Esophagus squamous epithelium (tissue), 5 donors: ENCODE data around the gene TSHZ2. TPM values are rescaled to one million over a fixed set of nuclear protein-coding genes. Genes with fewer than 3 reads are reported as not detected.

Experiments used
- DNase-seq: peaks from one replicate; lab custom pipeline; 2025; lab: John Stamatoyannopoulos, UW
- H3K27ac ChIP-seq, 4 donors: fragments of 200-600 bp; sonication (generic); one replicate each; pipeline ENCODE4 v1.5.1; 2016 to 2019; ENCODE audit warnings: mild to moderate bottlenecking in 1 of 4
- H3K27me3 ChIP-seq, 4 donors: fragments of 200-600 bp; sonication (generic); 1 replicate in 3 of 4; 2 replicates in 1 of 4; pipeline versions ENCODE4 v1.5.1 to v1.6.0; 2017 to 2021; ENCODE audit warnings: antibody characterized with exemption in 1 of 4
- H3K36me3 ChIP-seq, 3 donors: fragments of 200-600 bp; sonication (generic); one replicate each; pipeline ENCODE4 v1.5.1; 2016 to 2019
- H3K4me1 ChIP-seq, 3 donors: fragments of 200-600 bp; sonication (generic); one replicate each; pipeline ENCODE4 v1.5.1; 2017 to 2019
- H3K4me3 ChIP-seq, 4 donors: fragments of 200-600 bp; sonication (generic); 1 replicate in 3 of 4; 2 replicates in 1 of 4; pipeline ENCODE4 v1.5.1; 2016 to 2019; ENCODE audit warnings: mild to moderate bottlenecking in 2 of 4, moderate library complexity in 1 of 4
- H3K9me3 ChIP-seq, 3 donors: fragments of 200-600 bp; sonication (generic); one replicate each; pipeline ENCODE4 v1.5.1; 2016 to 2019
- CTCF ChIP-seq, 6 experiments: fragments of 450-650 bp in 4 of 6; fragments of 200-600 bp in 2 of 6; sonication (generic) in 2 of 6; IDR thresholded peaks; one replicate each; pipeline ENCODE4 v1.5.1; 2016 to 2019; ENCODE audit warnings: antibody characterized with exemption in 6 of 6, mild to moderate bottlenecking in 4 of 6, moderate library complexity in 4 of 6
- POLR2A ChIP-seq, 4 donors: fragments of 450-650 bp; IDR thresholded peaks; one replicate each; pipeline ENCODE4 v1.6.1; 2017; ENCODE audit warnings: antibody characterized with exemption in 4 of 4, mild to moderate bottlenecking in 4 of 4, moderate library complexity in 3 of 4
- WGBS, 2 donors: methylation state at CpG; one replicate each; pipeline ENCODE4 v1.1.5; 2018; 5-methylcytosine and 5-hydroxymethylcytosine counted together
- intact Hi-C: fragments of 100-400 bp; cut with DNase I; formaldehyde crosslinking; loops from one replicate; pipeline ENCODE4 v1.15.0; 2022
- total RNA-seq, 4 donors: library from RNA; depleted of rRNA; stranded (reverse); fragments of >200 nt; gene quantifications; one replicate each; pipeline ENCODE4 v1.1.0, GENCODE V29; 2016
- donor health status: DM: yes; HTN: yes; CAD: no.

TSHZ2 gene
- total RNA-seq, 4 donors from 2014 or later = 4.7 to 22.0 (median 12.9) TPM

GRCh38 chr20:53059848-53060247, 87.7 kb downstream of the TSHZ2 start:
- Histone ChIP-seq H3K9me3 (no peaks in the 10 kb centered on the region), H3K27ac (no peak overlapping the region), H3K36me3 (no peaks in the 10 kb centered on the region), H3K27me3 (no peaks in the 10 kb centered on the region), H3K4me1 (no peaks in the 10 kb centered on the region), H3K4me3 (no peak overlapping the region)
- no peak for DNase-seq
- intact Hi-C loops = no loop called here
- TF ChIP-seq CTCF (IDR thresholded peaks at IDR 0.05) = no peak
- no peak for TF ChIP-seq POLR2A (IDR thresholded peaks at IDR 0.05)
- 84 to 86% methylated on average over 5 of the region's 5 CpGs for WGBS, 2 donors

GRCh38 chr20:53061192-53062108, 89.3 kb downstream of the TSHZ2 start:
- Histone ChIP-seq H3K9me3 (no peaks in the 10 kb centered on the region), H3K4me1 (no peaks in the 10 kb centered on the region), H3K4me3 (no peak overlapping the region), H3K27ac (no peak overlapping the region), H3K36me3 (no peaks in the 10 kb centered on the region), H3K27me3 (no peaks in the 10 kb centered on the region)
- intact Hi-C loops = no loop called here
- TF ChIP-seq CTCF (IDR thresholded peaks at IDR 0.05) = no peak
- TF ChIP-seq POLR2A (IDR thresholded peaks at IDR 0.05) = no peak
- no peak for DNase-seq
- WGBS, 2 donors = 73 to 74% methylated on average over 2 of the region's 2 CpGs

- Histone ChIP-seq H3K9me3 (peaks cover 0 to 5% (median 0%) of the 10 kb centered on the region in 3 donors), H3K4me1 (peaks cover 0 to under 1% (median 0%) of the 10 kb centered on the region in 3 donors), H3K36me3 (no peaks in the 10 kb centered on the region), H3K27ac (no peak overlapping the region), H3K27me3 (no peaks in the 10 kb centered on the region), H3K4me3 (no peak overlapping the region)
- TF ChIP-seq CTCF (IDR thresholded peaks at IDR 0.05) = no peak
- no peak for TF ChIP-seq POLR2A (IDR thresholded peaks at IDR 0.05)
- intact Hi-C loops = no loop called here
- WGBS, 2 donors = 89 to 96% methylated on average over 7 of the region's 7 CpGs
- no peak for DNase-seq
Observed at GRCh38 chr20:53064935-53065334, 92.8 kb downstream of the TSHZ2 start.

GRCh38 chr20:53068241-53068640, 96.1 kb downstream of the TSHZ2 start:
- H3K4me3 ChIP-seq = no peak overlapping the region
- no peaks in the 10 kb centered on the region for H3K27me3 ChIP-seq
- no peaks in the 10 kb centered on the region for H3K36me3 ChIP-seq
- 88 to 98% methylated on average over 3 of the region's 3 CpGs for WGBS, 2 donors
- TF ChIP-seq POLR2A (IDR thresholded peaks at IDR 0.05) (no peak), CTCF (IDR thresholded peaks at IDR 0.05) (no peak)
- no peak for DNase-seq
- peaks cover 0 to 20% (median 4%) of the 10 kb centered on the region in 3 donors for H3K4me1 ChIP-seq
- no peak overlapping the region for H3K27ac ChIP-seq
- intact Hi-C loops = no loop called here
- H3K9me3 ChIP-seq = peaks cover 0 to 5% (median 0%) of the 10 kb centered on the region in 3 donors

- H3K4me1 ChIP-seq = peaks cover 0 to 20% (median 4%) of the 10 kb centered on the region in 3 donors
- H3K4me3 ChIP-seq = no peak overlapping the region
- 84 to 87% methylated on average over 7 of the region's 7 CpGs for WGBS, 2 donors
- intact Hi-C loops = no loop called here
- H3K27me3 ChIP-seq = no peaks in the 10 kb centered on the region
- peaks cover 0 to 5% (median 0%) of the 10 kb centered on the region in 3 donors for H3K9me3 ChIP-seq
- TF ChIP-seq CTCF (IDR thresholded peaks at IDR 0.05) (no peak), POLR2A (IDR thresholded peaks at IDR 0.05) (no peak)
- no peak for DNase-seq
- H3K27ac ChIP-seq = no peak overlapping the region
- no peaks in the 10 kb centered on the region for H3K36me3 ChIP-seq
Observed at GRCh38 chr20:53069132-53069531, 97.0 kb downstream of the TSHZ2 start.
